Uterus (tissue), 2 donors: ENCODE data around the gene IGFALS.

ENCODE experiments used
- POLR2A ChIP-seq, 2 donors: fragments of 450-650 bp; IDR thresholded peaks; one replicate each; pipeline ENCODE4 v1.6.1; 2016; ENCODE audit warnings: antibody characterized with exemption in 2 of 2, mild to moderate bottlenecking in 1 of 2, moderate library complexity in 1 of 2
- TF ChIP-seq, protein P1 (sequence below), 4 experiments: fragments of 200-600 bp in 2 of 4; fragments of 450-650 bp in 2 of 4; sonication (generic) in 2 of 4; IDR thresholded peaks; one replicate each; pipeline ENCODE4 v1.5.1; 2016 to 2019; ENCODE audit warnings: antibody characterized with exemption in 4 of 4, mild to moderate bottlenecking in 2 of 4, moderate library complexity in 1 of 4

DNA sequence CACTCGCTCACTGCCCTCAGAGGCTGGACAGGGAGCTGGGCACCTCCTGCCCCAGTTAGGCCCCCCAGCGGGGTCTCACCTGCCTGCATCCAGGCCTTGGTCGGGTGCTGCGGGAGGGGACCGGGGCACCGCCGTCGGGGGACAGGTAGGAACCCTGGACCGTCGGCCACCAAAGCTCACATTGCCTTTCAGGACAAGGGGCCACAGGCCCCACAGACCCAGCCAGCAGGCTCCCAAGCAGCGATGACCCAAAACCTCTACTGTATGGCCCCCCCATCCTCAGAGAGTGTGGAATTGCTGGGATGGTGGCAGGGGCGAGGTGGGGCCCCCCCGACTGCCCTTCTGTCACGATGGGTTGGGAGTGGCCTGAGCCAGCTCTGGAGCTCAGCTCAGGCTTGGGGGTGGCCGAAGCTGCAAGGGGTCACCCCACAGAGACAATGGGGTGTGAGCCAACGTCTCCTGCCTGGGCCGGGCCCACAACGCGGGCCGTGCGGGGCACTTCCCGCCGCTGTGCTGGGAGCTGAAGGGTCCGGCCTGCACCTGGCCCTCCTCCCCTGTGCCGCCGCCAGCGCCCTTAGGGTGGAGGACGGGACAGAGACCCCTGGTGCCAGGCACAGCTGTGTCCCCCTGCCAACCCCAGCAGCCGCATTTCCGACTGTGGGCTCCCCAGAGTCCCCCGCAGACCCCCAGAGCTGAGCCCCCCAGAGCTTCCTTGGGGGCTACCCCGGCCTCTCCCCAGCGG, 498 bp downstream of the IGFALS start:
- TF ChIP-seq POLR2A (IDR thresholded peaks at IDR 0.05): no peak
- TF ChIP-seq, protein P1, sequence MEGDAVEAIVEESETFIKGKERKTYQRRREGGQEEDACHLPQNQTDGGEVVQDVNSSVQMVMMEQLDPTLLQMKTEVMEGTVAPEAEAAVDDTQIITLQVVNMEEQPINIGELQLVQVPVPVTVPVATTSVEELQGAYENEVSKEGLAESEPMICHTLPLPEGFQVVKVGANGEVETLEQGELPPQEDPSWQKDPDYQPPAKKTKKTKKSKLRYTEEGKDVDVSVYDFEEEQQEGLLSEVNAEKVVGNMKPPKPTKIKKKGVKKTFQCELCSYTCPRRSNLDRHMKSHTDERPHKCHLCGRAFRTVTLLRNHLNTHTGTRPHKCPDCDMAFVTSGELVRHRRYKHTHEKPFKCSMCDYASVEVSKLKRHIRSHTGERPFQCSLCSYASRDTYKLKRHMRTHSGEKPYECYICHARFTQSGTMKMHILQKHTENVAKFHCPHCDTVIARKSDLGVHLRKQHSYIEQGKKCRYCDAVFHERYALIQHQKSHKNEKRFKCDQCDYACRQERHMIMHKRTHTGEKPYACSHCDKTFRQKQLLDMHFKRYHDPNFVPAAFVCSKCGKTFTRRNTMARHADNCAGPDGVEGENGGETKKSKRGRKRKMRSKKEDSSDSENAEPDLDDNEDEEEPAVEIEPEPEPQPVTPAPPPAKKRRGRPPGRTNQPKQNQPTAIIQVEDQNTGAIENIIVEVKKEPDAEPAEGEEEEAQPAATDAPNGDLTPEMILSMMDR (IDR thresholded peaks at IDR 0.05): no peak
